Measurements from ENCODE around the gene TRNAU1AP.
A peak's percentile ranks its signal among the peaks of the same experiment; 100 is the strongest.
"Not testable (repeated sequence)": the region's sequence is repeated elsewhere in the genome, so short reads cannot be mapped to it uniquely, and the experiment has no call there.

Gene TRNAU1AP

GRCh38 chr1:28517649-28517999 is 35.3 kb upstream of the TRNAU1AP start:
- no peak for TF ChIP-seq CTCF (IDR thresholded peaks at IDR 0.05; ENCODE audit: extremely low read depth, missing control alignments)
- DNase-seq (ENCODE audit: low spot score) = no peak

GRCh38 chr1:28518000-28518744 is 34.7 kb upstream of the TRNAU1AP start:
- DNase-seq (ENCODE audit: low spot score) = peak; percentile 93
- peak; percentile 85 for TF ChIP-seq CTCF (IDR thresholded peaks at IDR 0.05; ENCODE audit: extremely low read depth, missing control alignments)

- peak; percentile 65 for DNase-seq (ENCODE audit: low spot score)
- TF ChIP-seq CTCF (IDR thresholded peaks at IDR 0.05; ENCODE audit: extremely low read depth, missing control alignments) = no peak
Measured at GRCh38 chr1:28518745-28519341, 34.0 kb upstream of the TRNAU1AP start.

- no peak for DNase-seq (ENCODE audit: low spot score)
- no peak for TF ChIP-seq CTCF (IDR thresholded peaks at IDR 0.05; ENCODE audit: extremely low read depth, missing control alignments)
Measured at GRCh38 chr1:28519946-28520725, 32.7 kb upstream of the TRNAU1AP start.

GRCh38 chr1:28520796-28521195 is 32.1 kb upstream of the TRNAU1AP start:
- not testable (repeated sequence) for DNase-seq (ENCODE audit: low spot score)

GRCh38 chr1:28521502-28522164 is 31.3 kb upstream of the TRNAU1AP start:
- no peak for DNase-seq (ENCODE audit: low spot score)
- TF ChIP-seq CTCF (IDR thresholded peaks at IDR 0.05; ENCODE audit: extremely low read depth, missing control alignments) = no peak

GRCh38 chr1:28522537-28522936 is 30.3 kb upstream of the TRNAU1AP start:
- DNase-seq (ENCODE audit: low spot score) = not testable (repeated sequence)

GRCh38 chr1:28525002-28525642 is 27.8 kb upstream of the TRNAU1AP start:
- DNase-seq (ENCODE audit: low spot score) = not testable (repeated sequence)
